CD4-positive, alpha-beta memory T cell (primary cell): ENCODE results near the gene TUB. TPM values are rescaled to one million over a fixed set of nuclear protein-coding genes. Genes with fewer than 3 reads are reported as not detected.

ENCODE experiments used
- CTCF ChIA-PET: fragments of 350-600 bp; sonication (Branson Sonifier 250); formaldehyde crosslinking; loops from one replicate; lab custom pipeline; 2021; ENCODE audit warnings: inconsistent platforms; ENCODE audit not compliant: partially characterized antibody; lab: Charles Lee
- POLR2A ChIA-PET: fragments of 350-600 bp; sonication (Branson Sonifier 250); formaldehyde crosslinking; loops from one replicate; lab custom pipeline; 2021; ENCODE audit not compliant: partially characterized antibody; lab: Charles Lee
- DNase-seq, 5 donors: peaks; one replicate each; pipeline versions ENCODE4 v3.0.0 to v3.0.0-alpha.2; 2020 to 2022; ENCODE audit warnings: mixed read lengths in 1 of 5
- H3K27ac ChIP-seq: one replicate; pipeline ENCODE4 v1.7.0; 2013; ENCODE audit warnings: low read depth, low read length
- H3K27me3 ChIP-seq: 2 replicates; pipeline ENCODE4 v1.7.0; 2013; ENCODE audit warnings: mild to moderate bottlenecking, low read length, moderate library complexity; ENCODE audit not compliant: insufficient read depth
- H3K36me3 ChIP-seq: 2 replicates; pipeline ENCODE4 v1.7.0; 2013; ENCODE audit warnings: mild to moderate bottlenecking, low read length, moderate library complexity; ENCODE audit not compliant: insufficient read depth
- H3K4me1 ChIP-seq: 2 replicates; pipeline ENCODE4 v1.7.0; 2013; ENCODE audit warnings: mild to moderate bottlenecking, low read length, moderate library complexity; ENCODE audit not compliant: insufficient read depth
- H3K4me3 ChIP-seq, 2 donors: one replicate each; pipeline ENCODE4 v1.7.0; 2013; ENCODE audit warnings: low read length in 2 of 2, mild to moderate bottlenecking in 1 of 2
- H3K9me3 ChIP-seq, 2 donors: one replicate each; pipeline ENCODE4 v1.7.0; 2013; ENCODE audit warnings: low read length in 2 of 2, control low read depth in 1 of 2; ENCODE audit not compliant: control insufficient read depth in 1 of 2
- H3K27ac Mint-ChIP-seq, 7 donors: one replicate each; pipeline ENCODE4 v1.8.0; 2020 to 2021; ENCODE audit warnings: mixed read lengths in 7 of 7, mild to moderate bottlenecking in 6 of 7, inconsistent platforms in 3 of 7, moderate library complexity in 3 of 7
- H3K27me3 Mint-ChIP-seq, 2 donors: one replicate each; pipeline ENCODE4 v1.8.0; 2020 to 2021; ENCODE audit warnings: mixed read lengths in 2 of 2
- H3K36me3 Mint-ChIP-seq, 2 donors: one replicate each; pipeline ENCODE4 v1.8.0; 2020 to 2021; ENCODE audit warnings: mixed read lengths in 2 of 2, inconsistent platforms in 1 of 2, mild to moderate bottlenecking in 1 of 2
- H3K4me1 Mint-ChIP-seq, 4 donors: one replicate each; pipeline ENCODE4 v1.8.0; 2020 to 2021; ENCODE audit warnings: mixed read lengths in 4 of 4, mild to moderate bottlenecking in 1 of 4
- H3K4me3 Mint-ChIP-seq, 8 donors: one replicate each; pipeline ENCODE4 v1.8.0; 2020 to 2021; ENCODE audit warnings: mixed read lengths in 8 of 8, mild to moderate bottlenecking in 7 of 8, moderate library complexity in 6 of 8, inconsistent platforms in 3 of 8
- H3K9me3 Mint-ChIP-seq, 8 donors: one replicate each; pipeline ENCODE4 v1.8.0; 2020 to 2021; ENCODE audit warnings: mixed read lengths in 8 of 8, mild to moderate bottlenecking in 5 of 8, inconsistent platforms in 3 of 8, moderate library complexity in 1 of 8
- intact Hi-C: fragments of 100-400 bp; cut with micrococcal nuclease; formaldehyde crosslinking; loops from one replicate; pipeline ENCODE4 v1.15.1; 2023
- polyA plus RNA-seq, 2 donors: library from polyadenylated mRNA; unstranded; fragments of 300-500 nt; fragmentation: Illumina TruSeq; gene quantifications; one replicate each; pipeline ENCODE4 v1.2.3, GENCODE V29; 2021
- total RNA-seq, 2 experiments: library from RNA; stranded (reverse); gene quantifications; one replicate each; pipeline ENCODE4 v1.2.3, GENCODE V29; 2021

TUB gene
- total and polyA plus RNA-seq, 4 experiments from 2014 or later, result 0.15 to 0.36 (median 0.26) TPM; not detected in 1

- Mint-ChIP-seq H3K4me1 (peaks cover 0 to 3% (median under 1%) of the 10 kb centered on the region in 4 donors), H3K27ac (no peak overlapping the region), H3K9me3 (no peaks in the 10 kb centered on the region), H3K4me3 (no peak overlapping the region), H3K27me3 (peaks cover 22 to 30% of the 10 kb centered on the region in 2 donors), H3K36me3 (no peaks in the 10 kb centered on the region)
- Histone ChIP-seq H3K27me3 (peaks cover 11% of the 10 kb centered on the region), H3K9me3 (no peaks in the 10 kb centered on the region), H3K4me3 (no peak overlapping the region), H3K36me3 (no peaks in the 10 kb centered on the region), H3K4me1 (no peaks in the 10 kb centered on the region), H3K27ac (no peak overlapping the region)
- intact Hi-C loops, result no loop called here
- POLR2A ChIA-PET, result no interaction called here
- DNase-seq, result no peak
- CTCF ChIA-PET, result interaction anchor here (3.2 to 6.3 kb wide), 2 partner anchors 11 to 53 kb away, joined by 13 to 73 read pairs; no protein-coding TSS in a partner anchor
These were observed 6.2 kb downstream of the TUB start for GRCh38 chr11:8087185-8087584.

GRCh38 chr11:8087756-8088155, 6.7 kb downstream of the TUB start:
- no peaks in the 10 kb centered on the region for H3K36me3 Mint-ChIP-seq
- POLR2A ChIA-PET, result no interaction called here
- CTCF ChIA-PET, result interaction anchor here (0.9 to 6.3 kb wide), 3 partner anchors 10 to 81 kb away, joined by 3 to 73 read pairs (median 13); no protein-coding TSS in a partner anchor
- Histone ChIP-seq H3K27me3 (peaks cover 9% of the 10 kb centered on the region), H3K4me1 (no peaks in the 10 kb centered on the region), H3K27ac (no peak overlapping the region), H3K9me3 (no peaks in the 10 kb centered on the region), H3K4me3 (no peak overlapping the region), H3K36me3 (no peaks in the 10 kb centered on the region)
- no peak overlapping the region for H3K4me3 Mint-ChIP-seq
- peaks cover 17 to 25% of the 10 kb centered on the region in 2 donors for H3K27me3 Mint-ChIP-seq
- intact Hi-C loops, result no loop called here
- no peaks in the 10 kb centered on the region for H3K9me3 Mint-ChIP-seq
- no peak overlapping the region for H3K27ac Mint-ChIP-seq
- H3K4me1 Mint-ChIP-seq, result peaks cover 0 to 4% (median 0%) of the 10 kb centered on the region in 4 donors
- DNase-seq, result no peak

- Histone ChIP-seq H3K27me3 (no peaks in the 10 kb centered on the region), H3K4me1 (no peaks in the 10 kb centered on the region), H3K9me3 (no peaks in the 10 kb centered on the region), H3K4me3 (no peak overlapping the region), H3K27ac (no peak overlapping the region), H3K36me3 (no peaks in the 10 kb centered on the region)
- Mint-ChIP-seq H3K9me3 (no peaks in the 10 kb centered on the region), H3K36me3 (no peaks in the 10 kb centered on the region), H3K4me3 (no peak overlapping the region), H3K27ac (no peak overlapping the region), H3K27me3 (peaks cover 0 to 6% of the 10 kb centered on the region in 2 donors), H3K4me1 (peaks cover 0 to 5% (median 0%) of the 10 kb centered on the region in 4 donors)
- no peak for DNase-seq
- POLR2A ChIA-PET, result no interaction called here
- intact Hi-C loops, result no loop called here
- CTCF ChIA-PET, result interaction anchor here (0.6 to 6.3 kb wide), 8 partner anchors 8 to 198 kb away, joined by 3 to 73 read pairs (median 6); no protein-coding TSS in a partner anchor
These were observed 8.9 kb downstream of the TUB start for GRCh38 chr11:8089791-8090510.

DNA sequence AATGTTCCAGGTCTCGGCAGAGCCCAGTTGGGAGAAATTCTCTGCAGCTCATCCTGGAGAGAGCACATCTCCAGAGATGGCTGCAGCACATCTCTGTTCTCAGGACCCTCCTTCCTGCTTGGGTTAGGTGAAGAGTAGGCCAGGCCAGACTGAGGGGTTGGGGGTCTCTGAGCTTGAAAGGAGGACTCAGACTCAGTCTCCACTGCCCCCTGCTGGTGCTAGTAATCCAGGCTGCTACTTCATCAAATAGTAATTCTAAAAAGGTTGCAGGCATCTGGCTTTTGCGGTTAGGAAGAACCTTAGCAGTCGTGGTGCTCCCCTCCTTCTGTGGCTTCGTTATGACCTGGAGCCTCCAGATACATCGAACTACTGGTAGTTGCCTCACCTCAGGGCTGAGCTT, 9.7 kb downstream of the TUB start:
- CTCF ChIA-PET, result interaction anchor here (0.7 to 6.3 kb wide), 9 partner anchors 7 to 103 kb away, joined by 3 to 73 read pairs (median 6); partner anchors contain the start of gene EIF3F
- POLR2A ChIA-PET, result no interaction called here
- no peak overlapping the region for H3K27ac ChIP-seq
- H3K4me3 ChIP-seq, result no peak overlapping the region
- H3K9me3 ChIP-seq, result no peaks in the 10 kb centered on the region
- H3K4me1 ChIP-seq, result no peaks in the 10 kb centered on the region
- peaks cover 0 to 1% of the 10 kb centered on the region in 2 donors for H3K27me3 Mint-ChIP-seq
- H3K27ac Mint-ChIP-seq, result no peak overlapping the region
- peaks cover 0 to 5% (median 0%) of the 10 kb centered on the region in 4 donors for H3K4me1 Mint-ChIP-seq
- no peaks in the 10 kb centered on the region for H3K9me3 Mint-ChIP-seq
- no peaks in the 10 kb centered on the region for H3K36me3 ChIP-seq
- peak in 1 of 5 donors; percentile 6 for DNase-seq
- intact Hi-C loops, result no loop called here
- no peaks in the 10 kb centered on the region for H3K27me3 ChIP-seq
- no peak overlapping the region for H3K4me3 Mint-ChIP-seq
- H3K36me3 Mint-ChIP-seq, result no peaks in the 10 kb centered on the region

GRCh38 chr11:8091721-8092120, 10.7 kb downstream of the TUB start:
- H3K27me3 Mint-ChIP-seq, result no peaks in the 10 kb centered on the region
- H3K36me3 Mint-ChIP-seq, result no peaks in the 10 kb centered on the region
- no peaks in the 10 kb centered on the region for H3K36me3 ChIP-seq
- intact Hi-C loops, result no loop called here
- DNase-seq, result no peak
- no peak overlapping the region for H3K4me3 Mint-ChIP-seq
- H3K27me3 ChIP-seq, result no peaks in the 10 kb centered on the region
- H3K4me1 Mint-ChIP-seq, result peaks cover 0 to 5% (median 0%) of the 10 kb centered on the region in 4 donors
- POLR2A ChIA-PET, result no interaction called here
- no peaks in the 10 kb centered on the region for H3K9me3 Mint-ChIP-seq
- H3K27ac Mint-ChIP-seq, result peak overlapping the region in 1 of 7 donors; percentile 4
- H3K27ac ChIP-seq, result no peak overlapping the region
- no peaks in the 10 kb centered on the region for H3K9me3 ChIP-seq
- CTCF ChIA-PET, result interaction anchor here (0.7 to 6.3 kb wide), 8 partner anchors 6 to 104 kb away, joined by 3 to 73 read pairs (median 6); partner anchors contain the start of gene EIF3F
- no peaks in the 10 kb centered on the region for H3K4me1 ChIP-seq
- no peak overlapping the region for H3K4me3 ChIP-seq

- CTCF ChIA-PET, result interaction anchor here (1.2 to 11.5 kb wide), 8 partner anchors 11 to 86 kb away, joined by 3 to 127 read pairs (median 12); no protein-coding TSS in a partner anchor
- H3K27ac ChIP-seq, result no peak overlapping the region
- H3K36me3 Mint-ChIP-seq, result no peaks in the 10 kb centered on the region
- H3K27me3 Mint-ChIP-seq, result no peaks in the 10 kb centered on the region
- H3K9me3 Mint-ChIP-seq, result no peaks in the 10 kb centered on the region
- H3K4me1 ChIP-seq, result no peaks in the 10 kb centered on the region
- H3K9me3 ChIP-seq, result no peaks in the 10 kb centered on the region
- no peak overlapping the region for H3K27ac Mint-ChIP-seq
- no peak overlapping the region for H3K4me3 ChIP-seq
- intact Hi-C loops, result no loop called here
- H3K4me1 Mint-ChIP-seq, result peaks cover 0 to 5% (median 0%) of the 10 kb centered on the region in 4 donors
- H3K36me3 ChIP-seq, result no peaks in the 10 kb centered on the region
- no peaks in the 10 kb centered on the region for H3K27me3 ChIP-seq
- POLR2A ChIA-PET, result no interaction called here
- DNase-seq, result peak in 3 of 5 donors; percentile 16 to 19 (median 16)
- no peak overlapping the region for H3K4me3 Mint-ChIP-seq
These were observed 11.8 kb downstream of the TUB start for GRCh38 chr11:8092587-8093424.
